PC-9 (cell line): Measurements from ENCODE around the gene RIMBP2. TPM values are rescaled to one million over a fixed set of nuclear protein-coding genes. Genes with fewer than 3 reads are reported as not detected.

Source experiments
- BruUV-seq: library from RNA; stranded (reverse); fragments of 400-500 nt; replicated peaks from 2 replicates; lab custom pipeline; 2021; lab: Mats Ljungman, UMichigan
- CTCF ChIA-PET: fragments of 300-600 bp; sonication (Branson Sonifier 250); formaldehyde crosslinking; loops from one replicate; lab custom pipeline; 2022; ENCODE audit warnings: antibody characterized with exemption; lab: Charles Lee
- POLR2A ChIA-PET: fragments of 300-600 bp; sonication (Branson Sonifier 250); formaldehyde crosslinking; loops from one replicate; lab custom pipeline; 2022; ENCODE audit warnings: antibody characterized with exemption; ENCODE audit not compliant: unreplicated experiment; lab: Charles Lee
- DNase-seq, 2 experiments: peaks; one replicate each; pipeline versions ENCODE4 v3.0.0 to v3.0.0-alpha.2; 2015 to 2022; ENCODE audit warnings: mixed read lengths in 1 of 2
- H2AFZ ChIP-seq: fragments of 200-600 bp; sonication (generic); 2 replicates; pipeline ENCODE4 v1.8.1; 2017; ENCODE audit warnings: antibody characterized with exemption
- H3F3A ChIP-seq: fragments of 200-600 bp; sonication (generic); 2 replicates; pipeline ENCODE4 v1.8.1; 2017; ENCODE audit warnings: antibody characterized with exemption, mild to moderate bottlenecking, low read depth; ENCODE audit not compliant: insufficient read depth
- H3K27ac ChIP-seq: fragments of 200-600 bp; sonication (generic); 2 replicates; pipeline ENCODE4 v1.6.1; 2016; ENCODE audit warnings: mixed run types
- H3K27me3 ChIP-seq: fragments of 200-600 bp; sonication (generic); 2 replicates; pipeline ENCODE4 v1.6.1; 2016; ENCODE audit warnings: low read depth, mixed run types; ENCODE audit not compliant: insufficient read depth
- H3K36me3 ChIP-seq: fragments of 200-600 bp; sonication (generic); 2 replicates; pipeline ENCODE4 v1.6.1; 2016; ENCODE audit warnings: low read depth, mixed run types
- H3K4me1 ChIP-seq: fragments of 200-600 bp; sonication (generic); replicated peaks from 2 replicates; pipeline ENCODE4 v1.6.1; 2016; ENCODE audit warnings: mixed run types; ENCODE audit not compliant: insufficient read depth
- H3K4me2 ChIP-seq: fragments of 200-600 bp; sonication (generic); 2 replicates; pipeline ENCODE4 v1.6.1; 2017; ENCODE audit warnings: mixed run types
- H3K4me3 ChIP-seq: fragments of 200-600 bp; sonication (generic); 2 replicates; pipeline ENCODE4 v1.6.1; 2016; ENCODE audit warnings: mixed run types
- H3K79me2 ChIP-seq: fragments of 200-600 bp; sonication (generic); 2 replicates; pipeline ENCODE4 v1.6.1; 2017; ENCODE audit warnings: low read depth, mixed run types
- H3K9me2 ChIP-seq: fragments of 200-600 bp; sonication (generic); 2 replicates; pipeline ENCODE4 v1.8.1; 2017; ENCODE audit warnings: mild to moderate bottlenecking; ENCODE audit not compliant: insufficient read depth
- H3K9me3 ChIP-seq: fragments of 200-600 bp; sonication (generic); 2 replicates; pipeline ENCODE4 v1.8.1; 2016; ENCODE audit warnings: low read depth; ENCODE audit not compliant: insufficient read depth
- H4K20me1 ChIP-seq: fragments of 200-600 bp; sonication (generic); 2 replicates; pipeline ENCODE4 v1.8.1; 2017; ENCODE audit not compliant: insufficient read depth
- CTCF ChIP-seq: fragments of 200-600 bp; sonication (generic); conservative IDR thresholded peaks from 2 replicates; pipeline ENCODE4 v1.6.1; 2017; ENCODE audit warnings: mixed run types, antibody characterized with exemption, mild to moderate bottlenecking, moderate library complexity
- EZH2 ChIP-seq: fragments of 200-600 bp; sonication (generic); IDR thresholded peaks from 2 replicates; pipeline ENCODE4 v1.8.0; 2017; ENCODE audit warnings: antibody characterized with exemption, low read depth
- intact Hi-C: fragments of 100-400 bp; cut with micrococcal nuclease; formaldehyde crosslinking; loops from one replicate; pipeline ENCODE4 v1.10.0; 2022; ENCODE audit not compliant: unreplicated experiment
- total RNA-seq: library from RNA; stranded (reverse); gene quantifications from 2 replicates; pipeline ENCODE4 v1.2.3, GENCODE V29; 2021

RIMBP2 gene
- total RNA-seq, 1 experiment from 2014 or later = not detected

GRCh38 chr12:130479401-130480125 is 236.5 kb downstream of the RIMBP2 start:
- Histone ChIP-seq H3K27ac (no peak overlapping the region), H3K4me3 (no peak overlapping the region), H3F3A (no peaks in the 10 kb centered on the region), H3K27me3 (peaks cover 85% of the 10 kb centered on the region), H3K9me3 (no peaks in the 10 kb centered on the region), H3K79me2 (no peaks in the 10 kb centered on the region), H3K36me3 (no peaks in the 10 kb centered on the region), H3K9me2 (no peaks in the 10 kb centered on the region), H3K4me2 (no peak overlapping the region), H3K4me1 (no peaks in the 10 kb centered on the region), H2AFZ (no peak overlapping the region), H4K20me1 (no peaks in the 10 kb centered on the region)
- DNase-seq = no peak
- no TSS peak for BruUV-seq
- CTCF ChIA-PET = no interaction called here
- TF ChIP-seq EZH2 (no peak), CTCF (no peak)
- POLR2A ChIA-PET = no interaction called here
- intact Hi-C loops = no loop called here

- Histone ChIP-seq H2AFZ (no peak overlapping the region), H3K9me3 (no peaks in the 10 kb centered on the region), H3K9me2 (no peaks in the 10 kb centered on the region), H3K79me2 (no peaks in the 10 kb centered on the region), H3K4me2 (no peak overlapping the region), H3K27ac (no peak overlapping the region), H4K20me1 (no peaks in the 10 kb centered on the region), H3K4me3 (no peak overlapping the region), H3K27me3 (peaks cover 85% of the 10 kb centered on the region), H3F3A (no peaks in the 10 kb centered on the region), H3K4me1 (no peaks in the 10 kb centered on the region), H3K36me3 (no peaks in the 10 kb centered on the region)
- TF ChIP-seq EZH2 (no peak), CTCF (no peak)
- DNase-seq = no peak
- ChIA-PET POLR2A (no interaction called here), CTCF (no interaction called here)
- BruUV-seq = no TSS peak
- intact Hi-C loops = no loop called here
Observed at GRCh38 chr12:130478786-130479185, 237.3 kb downstream of the RIMBP2 start.

GRCh38 chr12:130477701-130478100 is 238.4 kb downstream of the RIMBP2 start:
- H3K4me1 ChIP-seq = no peaks in the 10 kb centered on the region
- H3F3A ChIP-seq = no peaks in the 10 kb centered on the region
- POLR2A ChIA-PET = no interaction called here
- no peaks in the 10 kb centered on the region for H3K79me2 ChIP-seq
- H3K4me3 ChIP-seq = no peak overlapping the region
- H3K27me3 ChIP-seq = peaks cover 94% of the 10 kb centered on the region
- TF ChIP-seq EZH2 (no peak), CTCF (no peak)
- intact Hi-C loops = no loop called here
- CTCF ChIA-PET = no interaction called here
- H3K4me2 ChIP-seq = no peak overlapping the region
- no TSS peak for BruUV-seq
- no peak overlapping the region for H3K27ac ChIP-seq
- no peaks in the 10 kb centered on the region for H3K36me3 ChIP-seq
- no peak for DNase-seq
- H3K9me3 ChIP-seq = no peaks in the 10 kb centered on the region
- no peak overlapping the region for H2AFZ ChIP-seq
- H4K20me1 ChIP-seq = no peaks in the 10 kb centered on the region
- H3K9me2 ChIP-seq = no peaks in the 10 kb centered on the region
